ENCODE results near the gene PRDM16.

The PRDM16 gene

GRCh38 chr1:3409366-3410141 lies 340.6 kb downstream of the PRDM16 start:
- no peak for DNase-seq

- no peak for DNase-seq
Measured at GRCh38 chr1:3410142-3410925, 341.3 kb downstream of the PRDM16 start.

DNA sequence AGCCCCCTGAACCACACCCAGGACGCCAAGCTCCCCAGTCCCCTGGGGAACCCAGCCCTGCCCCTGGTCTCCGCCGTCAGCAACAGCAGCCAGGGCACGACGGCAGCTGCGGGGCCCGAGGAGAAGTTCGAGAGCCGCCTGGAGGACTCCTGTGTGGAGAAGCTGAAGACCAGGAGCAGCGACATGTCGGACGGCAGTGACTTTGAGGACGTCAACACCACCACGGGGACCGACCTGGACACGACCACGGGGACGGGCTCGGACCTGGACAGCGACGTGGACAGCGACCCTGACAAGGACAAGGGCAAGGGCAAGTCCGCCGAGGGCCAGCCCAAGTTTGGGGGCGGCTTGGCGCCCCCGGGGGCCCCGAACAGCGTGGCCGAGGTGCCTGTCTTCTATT lies 342.8 kb downstream of the PRDM16 start:
- DNase-seq = no peak

- no peak for DNase-seq
Measured at GRCh38 chr1:3412376-3412775, 343.4 kb downstream of the PRDM16 start.

DNA sequence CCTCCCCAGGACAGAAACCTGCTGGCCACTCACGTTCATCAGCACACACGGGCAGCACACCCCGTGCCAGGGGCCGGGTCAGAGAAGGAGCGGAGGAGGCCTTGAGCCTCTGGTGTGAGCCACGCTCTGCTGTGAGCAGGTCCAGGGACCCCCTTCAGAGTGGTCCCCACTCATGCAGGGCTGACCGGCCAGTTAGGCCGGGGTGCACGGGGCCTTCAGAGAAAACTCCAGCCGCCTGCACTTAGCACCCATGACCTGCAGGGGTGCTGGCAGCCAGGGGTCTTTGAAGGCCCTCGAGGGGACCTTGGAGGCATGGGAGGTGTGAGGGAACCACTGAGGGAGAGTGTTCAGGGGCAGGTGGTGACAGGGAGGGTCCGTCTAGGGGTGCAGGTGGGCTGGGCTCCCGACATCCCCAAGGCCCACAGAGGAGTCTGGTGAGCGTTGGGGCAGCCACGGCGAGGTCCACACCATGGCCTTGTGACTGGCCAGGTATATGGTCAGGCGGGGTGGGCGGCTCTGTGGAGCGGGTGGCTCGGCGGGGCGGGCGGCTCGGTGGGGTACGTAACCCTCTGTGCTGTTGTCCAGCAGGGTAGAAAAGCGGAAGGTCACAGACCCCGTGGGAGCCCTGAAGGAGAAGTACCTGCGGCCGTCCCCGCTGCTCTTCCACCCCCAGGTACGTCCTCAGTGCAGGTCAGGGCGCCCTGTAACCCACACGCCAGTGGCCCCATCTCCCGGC lies 345.1 kb downstream of the PRDM16 start:
- no peak for DNase-seq

GRCh38 chr1:3415260-3416090 lies 346.5 kb downstream of the PRDM16 start:
- DNase-seq = no peak

DNA sequence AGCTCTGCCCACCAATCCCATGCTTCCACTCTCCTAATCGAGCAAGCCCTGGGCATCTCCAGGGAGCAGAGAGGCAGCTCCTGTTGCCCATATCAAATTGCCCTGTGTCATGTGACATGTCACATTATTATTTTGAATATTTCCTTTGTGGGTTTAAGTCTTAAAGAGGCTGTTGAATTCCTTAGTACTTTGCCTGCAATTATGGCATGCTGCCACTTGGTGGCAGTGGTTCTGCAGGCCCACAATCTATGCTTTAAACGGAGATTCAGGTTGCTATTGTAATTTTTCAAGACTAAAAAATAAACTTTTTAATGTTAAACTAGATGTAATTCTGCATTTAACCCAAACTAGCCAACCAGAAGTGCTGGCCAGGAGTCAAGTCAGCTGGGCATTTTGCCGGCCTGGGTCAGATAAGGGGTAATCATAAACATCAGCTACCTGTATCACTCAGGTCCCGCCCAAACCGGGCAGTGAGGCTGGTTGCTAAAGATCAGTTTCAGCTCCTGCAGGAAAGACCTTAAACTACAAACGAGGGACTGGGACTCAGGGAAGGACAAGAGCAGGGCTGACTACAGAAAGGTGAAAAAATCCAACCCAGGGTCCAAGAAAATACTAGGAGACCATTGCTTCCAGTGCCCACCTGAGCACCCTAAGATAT lies 348.2 kb downstream of the PRDM16 start:
- peak; percentile 18 to 41 for DNase-seq

GRCh38 chr1:3417934-3418333 lies 348.9 kb downstream of the PRDM16 start:
- no peak for DNase-seq

DNA sequence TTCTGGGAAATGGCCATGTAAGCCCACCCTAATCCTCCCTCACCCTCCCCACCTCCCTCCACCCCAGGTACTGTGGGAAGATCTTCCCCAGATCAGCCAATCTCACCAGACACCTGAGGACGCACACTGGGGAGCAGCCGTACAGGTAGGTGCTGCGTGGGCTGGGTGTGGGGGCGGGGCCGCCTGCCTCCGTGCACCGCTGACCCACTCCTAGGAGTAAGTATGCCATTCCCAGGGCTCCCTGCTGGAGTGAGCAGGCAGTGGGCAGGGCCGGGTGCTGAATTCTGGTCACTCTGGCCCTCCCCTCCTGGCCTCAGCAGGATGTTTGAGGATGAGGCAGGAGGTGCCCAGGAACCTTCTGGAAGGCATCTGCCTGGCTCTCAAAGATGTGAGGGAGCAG lies 349.6 kb downstream of the PRDM16 start:
- DNase-seq = no peak

DNA sequence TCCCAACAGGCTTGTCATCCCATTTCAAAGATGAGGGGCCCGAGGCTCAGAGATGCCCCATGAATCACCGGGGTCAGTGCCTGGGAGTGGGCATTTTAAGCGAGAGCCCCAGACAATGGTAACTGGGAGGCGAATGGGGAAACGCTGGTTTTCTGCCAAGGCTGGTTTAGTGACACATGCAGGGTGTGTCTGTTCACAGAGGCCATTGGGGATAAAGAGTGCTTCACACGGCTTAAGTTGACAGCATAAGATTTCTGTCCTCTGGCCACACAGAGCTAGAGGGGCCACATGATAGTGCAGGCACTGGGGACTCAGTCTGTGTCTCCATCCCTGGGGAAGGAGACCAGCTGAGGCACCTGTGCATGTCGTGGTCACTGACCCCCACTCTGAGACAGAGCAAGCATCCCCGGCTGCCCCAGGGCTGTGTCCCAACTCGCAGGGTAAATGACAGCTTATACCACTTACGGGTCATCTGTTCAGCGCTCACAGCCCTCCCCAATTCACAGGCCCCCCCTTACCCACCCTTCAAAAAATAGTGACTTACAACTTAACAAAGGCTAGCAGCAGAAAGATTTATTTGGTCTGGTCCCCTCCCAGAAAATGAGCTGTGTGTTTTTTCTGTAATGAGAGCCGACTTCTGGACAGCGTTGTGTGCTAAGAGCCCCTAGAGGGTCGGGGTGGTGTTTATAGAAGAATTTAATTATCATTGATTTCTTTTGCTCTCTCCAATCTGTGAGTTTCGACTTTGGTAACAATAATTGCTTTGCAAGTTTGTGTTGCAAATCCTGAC lies 350.6 kb downstream of the PRDM16 start:
- no peak for DNase-seq

DNA sequence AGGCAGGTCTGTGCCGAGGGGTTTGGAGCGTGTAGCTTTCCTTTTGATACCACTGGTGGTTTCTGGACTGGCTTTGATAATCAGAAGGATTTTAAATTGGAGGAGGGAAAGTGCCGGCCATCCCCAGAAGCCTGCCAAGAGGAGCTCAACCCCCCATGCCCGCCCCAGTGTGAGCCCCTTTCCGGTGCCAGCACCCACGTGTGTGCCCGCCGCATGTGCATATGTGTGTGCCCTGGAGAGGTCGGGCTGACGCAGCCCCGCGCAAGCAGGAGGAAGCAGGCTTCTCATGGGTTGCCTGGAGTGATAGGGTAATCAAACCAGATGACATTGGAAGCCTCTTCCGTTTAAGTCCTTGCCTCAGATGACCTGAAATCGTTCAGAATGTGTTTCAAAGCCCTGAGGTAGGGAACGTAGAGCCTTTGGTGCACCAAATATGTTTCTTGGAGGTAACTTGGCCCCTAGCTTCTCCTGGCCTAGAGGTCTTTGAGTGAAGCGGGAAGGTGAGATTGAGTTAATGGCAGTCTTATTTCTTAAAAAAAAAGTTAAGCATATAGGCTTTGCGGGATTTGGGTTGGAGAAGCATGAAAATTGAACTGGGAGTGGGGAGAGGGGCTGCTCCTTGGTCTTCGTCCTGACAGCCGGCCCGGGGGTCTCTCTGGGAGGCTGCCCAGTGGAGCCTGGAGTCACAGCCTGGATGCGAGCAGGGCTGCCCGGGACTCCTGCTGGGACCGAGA lies 351.4 kb downstream of the PRDM16 start:
- DNase-seq = no peak

GRCh38 chr1:3422638-3423037 lies 353.6 kb downstream of the PRDM16 start:
- DNase-seq = no peak

- no peak for DNase-seq
Measured at GRCh38 chr1:3423245-3423829, 354.3 kb downstream of the PRDM16 start.

GRCh38 chr1:3423896-3424611 lies 355.1 kb downstream of the PRDM16 start:
- no peak for DNase-seq

DNA sequence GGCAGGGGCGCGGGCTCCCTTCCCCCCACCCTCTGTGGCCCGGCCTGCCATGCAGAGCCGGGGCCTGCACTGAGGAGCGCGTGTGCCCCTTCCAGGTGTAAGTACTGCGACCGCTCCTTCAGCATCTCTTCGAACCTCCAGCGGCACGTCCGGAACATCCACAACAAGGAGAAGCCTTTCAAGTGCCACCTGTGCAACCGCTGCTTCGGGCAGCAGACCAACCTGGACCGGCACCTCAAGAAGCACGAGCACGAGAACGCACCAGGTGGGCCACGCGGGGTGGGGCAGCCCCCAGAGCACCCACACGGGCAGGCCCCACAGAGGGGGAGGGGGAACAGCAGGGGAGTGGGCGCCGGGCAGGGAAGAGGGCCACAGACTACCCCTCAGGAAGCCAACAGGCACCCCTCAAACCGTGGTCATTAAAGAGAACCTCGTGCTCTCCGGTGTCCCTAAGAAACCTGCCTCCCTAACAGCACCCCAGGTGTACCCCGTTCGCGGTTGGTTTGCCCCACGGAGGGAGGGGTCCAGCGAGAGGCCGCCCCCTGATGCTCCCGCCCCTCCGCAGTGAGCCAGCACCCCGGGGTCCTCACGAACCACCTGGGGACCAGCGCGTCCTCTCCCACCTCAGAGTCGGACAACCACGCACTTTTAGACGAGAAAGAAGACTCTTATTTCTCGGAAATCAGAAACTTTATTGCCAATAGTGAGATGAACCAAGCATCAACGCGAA lies 356.6 kb downstream of the PRDM16 start:
- DNase-seq = no peak

- DNase-seq = no peak
Measured at GRCh38 chr1:3426956-3427535, 358.0 kb downstream of the PRDM16 start.

DNA sequence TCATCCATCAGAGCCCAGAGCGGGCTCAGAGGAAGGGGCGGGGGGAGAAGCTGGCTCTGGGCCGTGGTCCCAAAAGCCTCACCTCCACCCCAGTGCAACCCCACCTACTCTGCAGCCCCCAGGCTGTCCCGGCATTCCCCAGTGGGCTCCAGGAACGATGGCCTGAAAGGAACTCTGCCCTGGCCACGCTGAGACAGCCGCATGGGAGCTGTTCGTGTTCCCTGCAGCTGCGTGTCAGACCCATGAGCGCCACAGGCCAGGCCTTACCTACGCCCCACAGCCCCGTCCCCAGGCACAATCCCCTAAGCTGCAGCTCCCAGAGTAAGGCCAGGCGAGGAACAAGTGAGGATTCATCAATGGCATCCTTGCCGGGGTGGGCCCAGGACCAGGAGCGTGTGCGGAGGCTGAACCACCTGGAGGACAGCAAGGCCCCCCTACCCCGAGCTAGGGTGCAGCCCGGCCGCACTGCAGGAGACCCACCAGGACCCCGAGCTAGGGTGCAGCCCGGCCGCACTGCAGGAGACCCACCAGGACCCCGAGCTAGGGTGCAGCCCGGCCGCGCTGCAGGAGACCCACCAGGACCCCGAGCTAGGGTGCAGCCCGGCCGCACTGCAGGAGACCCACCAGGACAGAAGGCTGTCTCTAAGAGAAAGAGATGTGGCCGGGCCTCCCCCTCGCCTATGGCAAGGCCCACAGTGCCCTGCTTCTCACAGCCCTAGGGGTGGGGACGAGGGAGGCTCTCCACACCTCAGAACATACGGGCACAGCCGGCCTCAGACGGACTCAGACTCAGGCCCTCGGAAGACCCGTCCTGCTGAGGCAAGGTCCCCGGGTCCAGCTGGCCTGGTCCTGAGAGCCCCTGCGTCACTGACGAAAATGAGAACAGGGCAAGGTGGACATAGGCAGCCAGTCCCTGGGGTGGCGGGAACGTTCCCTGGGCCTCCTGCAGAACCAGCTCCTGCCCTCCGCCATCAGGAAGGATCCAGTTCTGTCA lies 359.0 kb downstream of the PRDM16 start:
- DNase-seq = no peak

Data from Kasumi-1 (cell line).